Head of caudate nucleus (tissue), 42 donors: ENCODE measurements around the gene NFIC.
A peak's percentile ranks its signal among the peaks of the same experiment; 100 is the strongest.
"Not testable (repeated sequence)": the region's sequence is repeated elsewhere in the genome, so short reads cannot be mapped to it uniquely, and the experiment has no call there.

Source experiments
- DNase-seq, 42 donors: peaks; one replicate each; pipeline versions ENCODE4 v3.0.0 to v3.0.0-alpha.2; 2020 to 2021; ENCODE audit warnings: mixed read lengths in 7 of 42
- intact Hi-C: fragments of 100-400 bp; cut with DNase I; formaldehyde crosslinking; loops from one replicate; pipeline ENCODE4 v1.15.0; 2022

The NFIC gene

DNA sequence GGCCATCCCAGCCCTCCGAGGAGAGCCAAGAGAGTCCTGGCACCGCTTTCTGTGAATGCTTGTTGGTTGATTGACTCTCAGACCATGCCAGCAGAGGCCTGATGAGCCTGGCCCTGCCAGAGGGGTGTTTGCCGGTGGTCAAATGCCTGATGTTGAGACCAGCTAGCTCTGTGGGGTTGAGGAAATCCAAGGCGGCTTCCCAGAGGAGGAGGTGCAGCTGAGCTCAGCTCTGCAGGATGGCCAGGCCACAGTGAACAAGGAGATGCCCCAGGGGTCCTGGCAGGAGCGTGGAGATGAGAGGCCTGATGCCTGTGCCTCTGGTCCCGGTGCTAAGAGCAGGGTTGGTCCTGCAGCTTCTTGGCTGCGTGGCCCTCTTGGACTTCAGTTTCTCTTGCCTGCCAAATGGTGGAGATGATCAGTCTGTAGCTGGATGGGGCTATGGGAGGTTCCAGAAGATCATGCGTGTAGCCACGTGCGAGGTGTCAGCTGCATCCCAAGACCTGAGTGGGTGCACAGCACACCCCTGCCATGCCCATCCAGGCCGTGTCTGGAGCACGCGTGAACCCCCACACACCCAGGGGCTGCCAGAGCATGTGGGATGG lies 16.8 kb downstream of the NFIC start:
- no peak for DNase-seq
- intact Hi-C loops, result no loop called here

DNA sequence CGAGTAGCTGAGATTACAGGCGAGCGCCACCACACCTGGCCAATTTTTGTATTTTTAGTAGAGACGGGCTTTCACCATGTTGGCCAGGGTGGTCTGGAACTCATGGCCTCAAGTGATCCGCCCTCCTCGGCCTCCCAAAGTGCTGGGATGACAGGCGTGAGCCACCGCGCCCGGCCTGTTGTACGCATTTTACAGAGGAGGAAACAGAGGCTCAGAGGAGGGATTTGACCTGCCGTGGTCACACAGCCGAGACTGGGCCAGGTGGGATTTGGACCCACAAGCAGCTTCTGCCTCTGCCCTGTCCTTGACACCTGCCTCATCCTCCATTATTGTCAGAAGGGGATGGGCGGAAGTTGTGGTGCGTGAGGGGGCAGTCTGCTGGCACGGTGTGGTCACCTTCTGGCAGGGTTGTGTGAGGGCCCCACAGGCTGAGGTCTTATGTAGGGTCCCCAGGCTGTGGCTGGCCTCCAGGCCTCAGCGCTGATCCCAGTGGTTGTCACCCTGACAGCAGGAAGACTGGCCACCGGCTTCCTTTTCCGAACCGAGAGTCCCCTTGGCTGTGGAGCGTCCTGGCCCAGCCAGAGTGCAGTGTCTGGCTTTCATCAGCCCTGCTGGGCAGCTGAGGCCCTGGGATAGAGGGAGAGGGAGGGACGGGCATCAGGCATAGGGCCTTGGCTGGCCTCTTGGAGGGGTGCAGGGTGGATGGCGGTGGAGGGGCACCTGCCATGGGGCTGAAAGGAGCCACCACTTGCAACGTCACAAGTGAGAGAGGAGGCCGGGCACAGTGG lies 20.3 kb downstream of the NFIC start:
- DNase-seq, result no peak
- intact Hi-C loops, result no loop called here

DNA sequence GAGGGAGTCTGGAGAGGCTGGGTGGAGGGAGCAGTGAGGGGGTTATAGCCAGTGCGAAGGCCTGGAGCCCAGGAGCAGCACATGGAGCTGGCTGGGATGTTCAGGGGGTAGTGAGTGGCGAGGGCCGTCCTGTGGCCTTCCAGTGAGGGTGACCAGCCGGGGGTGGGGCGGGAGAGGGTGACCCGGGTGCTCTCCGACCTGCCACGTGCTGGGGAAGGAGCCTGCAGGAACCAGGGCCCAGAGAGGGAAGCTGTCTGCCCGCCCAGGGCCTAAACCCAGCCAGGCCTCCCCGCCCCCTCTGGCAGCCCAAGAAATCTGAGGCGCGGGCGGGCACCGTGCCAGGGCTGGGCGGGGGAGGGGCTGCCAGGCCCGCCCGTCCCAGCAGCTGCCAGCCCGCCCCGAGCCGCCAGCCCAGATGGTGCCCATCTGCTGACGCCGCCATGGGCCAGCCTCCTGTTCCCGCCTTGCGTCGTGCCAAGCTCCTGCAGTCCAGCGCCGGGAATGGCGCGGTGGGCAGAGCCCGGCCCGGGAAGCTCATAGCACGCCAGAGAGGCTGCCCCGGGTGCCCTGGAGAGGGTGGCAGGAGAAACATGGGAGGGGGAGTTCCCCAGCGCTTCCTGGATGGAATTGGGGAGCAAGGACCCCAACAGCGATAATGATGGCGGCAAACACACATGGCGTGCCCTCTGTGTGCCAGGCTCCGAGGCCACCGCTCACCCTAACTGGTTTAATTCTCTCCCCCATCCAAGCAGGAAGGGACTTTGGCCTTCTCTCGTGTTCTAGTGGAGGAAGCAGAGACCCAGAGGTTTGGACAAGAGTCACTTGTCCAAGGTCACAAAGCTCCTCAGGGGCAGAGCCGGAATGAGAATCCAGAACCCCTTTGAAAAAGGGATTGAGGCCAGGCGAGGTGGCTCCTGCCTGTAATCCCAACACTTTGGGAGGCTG lies 21.5 kb downstream of the NFIC start:
- peak; percentile 84 to 97 (median 92) for DNase-seq

DNA sequence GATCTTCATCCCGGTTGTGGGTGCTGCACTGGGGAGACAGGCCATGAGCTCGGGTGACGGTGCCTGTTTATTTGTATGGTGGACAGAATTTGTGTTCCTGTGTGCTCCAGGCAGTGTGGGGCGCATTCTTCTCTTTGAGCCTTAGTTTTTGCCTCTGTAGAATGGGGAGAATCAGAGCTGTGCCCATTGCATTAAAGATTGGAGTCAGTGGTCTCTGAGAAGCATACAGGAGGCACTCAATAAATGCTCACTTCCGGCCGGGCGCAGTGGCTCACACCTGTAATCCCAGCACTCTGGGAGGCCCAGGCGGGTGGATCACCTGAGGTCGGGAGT lies 23.0 kb downstream of the NFIC start:
- intact Hi-C loops, result no loop called here
- DNase-seq, result no peak

More for the DNA sequence above, 21.5 kb downstream of the NFIC start:
- intact Hi-C loops, result no loop called here

DNA sequence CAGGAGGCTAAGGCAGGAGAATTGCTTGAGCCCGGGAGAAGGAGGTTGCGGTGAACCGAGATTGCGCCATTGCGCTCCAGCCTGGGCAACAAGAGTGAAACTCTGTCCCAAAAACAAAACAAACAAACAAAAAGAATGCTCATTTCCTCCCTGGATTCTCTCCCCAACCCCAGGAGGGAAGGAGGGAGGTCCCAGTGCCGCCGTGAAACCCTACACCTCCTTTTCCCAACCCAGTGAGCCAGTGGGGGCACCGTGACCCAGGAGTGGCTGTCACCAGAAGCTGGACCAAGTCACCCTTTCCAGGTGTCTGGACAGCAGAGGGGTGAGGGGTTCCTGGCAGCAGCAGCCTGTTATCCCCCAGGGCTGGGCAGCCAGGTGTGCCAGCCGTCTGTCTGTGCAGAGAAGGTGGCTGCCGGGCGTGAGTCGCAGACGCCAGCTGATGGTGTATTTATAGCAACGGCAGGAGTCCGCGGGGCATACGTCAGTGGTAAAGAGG lies 23.5 kb downstream of the NFIC start:
- intact Hi-C loops, result no loop called here

DNA sequence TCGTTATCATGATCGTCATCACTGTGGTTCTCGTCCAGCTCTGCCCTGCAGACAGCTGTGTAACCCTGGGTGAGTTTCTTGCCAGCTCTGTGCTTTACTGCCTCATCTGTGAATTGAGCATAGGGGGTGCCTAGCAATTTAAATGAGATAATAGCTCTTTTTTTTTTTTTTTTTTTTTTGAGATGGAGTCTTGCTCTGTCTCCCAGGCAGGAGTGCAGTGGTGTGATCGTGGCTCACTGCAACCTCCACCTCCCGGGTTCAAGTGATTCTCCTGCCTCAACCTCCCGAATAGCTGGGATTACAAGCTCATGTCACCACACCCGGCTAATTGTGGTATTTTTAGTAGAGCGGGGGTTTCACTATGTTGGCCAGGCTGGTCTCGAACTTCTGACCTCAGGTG lies 25.5 kb downstream of the NFIC start:
- DNase-seq, intact Hi-C loops: not testable (repeated sequence)

More for the DNA sequence above, 23.5 kb downstream of the NFIC start:
- no peak for DNase-seq

DNA sequence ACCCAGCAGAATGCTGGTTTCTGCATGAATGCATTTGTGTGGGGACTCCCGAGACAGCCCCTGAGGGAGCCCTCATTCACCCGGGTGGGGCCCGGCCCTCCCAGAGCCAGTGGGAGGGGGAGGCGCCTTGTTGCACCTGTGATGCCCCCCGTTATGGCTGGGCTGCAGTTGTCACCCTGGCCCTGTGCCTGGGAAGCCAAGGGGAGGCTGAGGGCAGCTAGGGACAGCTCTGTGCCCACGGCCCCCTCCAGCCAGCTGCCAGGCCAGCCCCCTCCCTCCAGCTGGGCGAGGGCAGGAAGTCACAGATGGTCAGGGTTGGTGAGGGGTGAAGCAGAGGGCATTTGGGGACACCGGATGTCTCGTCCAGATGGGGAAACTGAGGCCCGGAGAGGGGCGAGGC lies 26.1 kb downstream of the NFIC start:
- intact Hi-C loops, result no loop called here
- peak in 1 of 42 donors; percentile 45 for DNase-seq

DNA sequence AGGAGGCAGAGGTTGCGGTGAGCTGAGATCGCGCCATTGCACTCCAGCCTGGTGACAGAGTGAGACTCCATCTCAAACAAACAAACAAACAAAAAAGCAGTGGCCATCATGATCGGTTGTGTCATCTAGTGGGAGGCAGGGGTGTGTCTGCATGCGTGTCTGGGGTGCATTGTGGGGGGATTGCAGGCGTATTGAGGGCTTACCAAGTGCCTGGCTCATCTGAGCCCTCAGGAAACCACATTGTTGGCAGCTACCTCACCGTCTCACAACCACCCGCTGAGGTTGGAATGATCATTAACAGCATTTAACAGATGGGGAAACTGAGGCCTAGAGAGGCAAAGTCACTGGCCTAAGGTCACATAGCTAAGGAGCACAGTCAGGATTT lies 30.5 kb downstream of the NFIC start:
- intact Hi-C loops, result no loop called here
- DNase-seq, result no peak

DNA sequence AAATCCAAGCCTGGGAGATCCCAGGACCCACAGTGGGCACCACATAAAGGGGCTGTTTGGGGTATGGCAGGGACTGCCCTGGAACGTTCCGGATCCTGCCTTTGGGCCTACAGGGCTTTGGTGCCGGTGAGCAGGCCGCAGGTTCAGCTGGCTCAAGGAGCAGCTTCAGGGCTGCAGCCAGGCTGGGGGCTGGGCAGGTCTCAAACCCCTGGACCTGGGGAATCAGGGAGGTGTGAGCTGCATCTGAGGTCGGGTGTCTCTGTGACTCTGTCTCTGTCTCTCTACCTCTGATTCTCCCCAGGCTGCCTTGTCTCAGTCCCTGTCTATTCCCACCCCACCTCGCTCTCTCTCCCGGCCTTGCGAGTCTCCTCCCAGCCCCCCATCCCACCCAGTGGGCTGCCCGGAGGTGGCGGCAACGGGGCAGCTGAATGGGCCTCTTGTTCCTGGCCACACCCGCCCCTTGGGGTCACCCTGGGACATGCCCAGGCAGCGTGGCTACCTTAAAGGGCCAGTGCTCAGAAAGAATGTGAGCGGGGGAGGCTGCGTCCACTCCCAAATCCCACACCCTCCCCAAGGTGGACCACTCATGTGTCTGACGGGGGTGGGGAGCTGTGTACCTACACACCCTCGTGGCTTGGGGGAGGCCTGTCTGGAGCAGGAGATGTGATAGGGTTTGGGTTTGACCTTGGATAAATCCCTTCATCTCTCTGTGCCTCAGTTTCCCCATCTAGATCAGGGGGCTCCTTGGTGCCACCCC lies 31.1 kb downstream of the NFIC start:
- intact Hi-C loops, result no loop called here
- DNase-seq, result peak in 34 of 42 donors; percentile 30 to 82 (median 58)

DNA sequence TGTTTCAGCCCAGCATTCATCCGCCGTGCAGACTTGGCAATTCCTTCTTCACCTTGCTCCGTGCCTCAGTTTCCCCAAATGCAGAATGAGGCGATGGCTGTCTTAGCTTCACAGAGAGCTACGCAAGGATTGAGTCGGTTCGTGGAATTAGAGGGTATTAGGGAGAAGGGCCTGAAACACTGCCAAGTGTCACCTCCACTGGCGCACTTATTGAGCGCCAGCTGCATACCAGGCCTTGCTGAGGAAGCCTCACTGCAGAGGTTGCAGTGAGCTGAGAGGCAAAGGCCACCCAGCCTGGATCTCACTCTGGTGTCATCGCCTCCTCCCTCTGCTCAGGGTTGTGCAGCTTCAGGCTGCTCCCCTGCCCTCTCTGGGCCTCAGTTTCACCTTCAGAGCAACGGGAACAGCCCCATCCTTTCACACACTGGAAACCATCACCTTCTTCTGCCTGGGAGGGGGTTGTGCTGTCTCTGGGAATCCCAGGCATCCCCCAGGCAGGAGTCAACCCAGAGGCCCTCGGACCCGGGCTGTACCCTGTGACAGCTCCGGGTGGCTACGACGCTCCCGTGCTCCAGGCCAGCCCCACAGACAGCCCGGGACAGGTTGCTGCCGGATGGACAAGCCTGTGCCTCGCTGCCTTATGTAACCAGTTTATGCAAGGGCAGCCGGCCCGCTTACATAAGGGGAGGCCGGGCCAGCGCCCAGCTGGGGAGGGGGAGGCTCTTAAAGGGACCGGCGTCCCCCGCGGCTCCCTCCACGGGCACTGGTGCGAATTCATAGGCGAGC lies 31.9 kb downstream of the NFIC start:
- intact Hi-C loops, result no loop called here
- DNase-seq, result peak; percentile 51 to 94 (median 85)

DNA sequence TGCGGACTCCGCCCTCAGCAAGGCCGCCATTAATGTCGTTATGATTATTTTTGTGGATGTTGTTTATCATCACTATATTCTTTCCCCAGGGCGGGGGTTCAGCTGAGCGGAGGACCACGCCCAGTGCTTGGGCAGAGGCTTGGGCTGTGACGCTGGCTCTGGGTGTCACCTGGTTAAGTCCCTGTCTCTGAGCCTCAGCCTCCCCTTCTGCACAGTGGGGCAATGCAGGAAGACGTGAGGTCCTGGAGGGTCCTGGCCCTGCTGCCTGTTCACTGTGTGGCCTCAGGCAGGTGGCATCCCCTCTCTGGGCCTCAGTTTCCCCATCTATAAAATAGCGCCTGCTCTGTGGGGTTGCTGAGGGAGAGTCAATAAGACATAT lies 32.5 kb downstream of the NFIC start:
- no peak for DNase-seq
- intact Hi-C loops, result no loop called here

DNA sequence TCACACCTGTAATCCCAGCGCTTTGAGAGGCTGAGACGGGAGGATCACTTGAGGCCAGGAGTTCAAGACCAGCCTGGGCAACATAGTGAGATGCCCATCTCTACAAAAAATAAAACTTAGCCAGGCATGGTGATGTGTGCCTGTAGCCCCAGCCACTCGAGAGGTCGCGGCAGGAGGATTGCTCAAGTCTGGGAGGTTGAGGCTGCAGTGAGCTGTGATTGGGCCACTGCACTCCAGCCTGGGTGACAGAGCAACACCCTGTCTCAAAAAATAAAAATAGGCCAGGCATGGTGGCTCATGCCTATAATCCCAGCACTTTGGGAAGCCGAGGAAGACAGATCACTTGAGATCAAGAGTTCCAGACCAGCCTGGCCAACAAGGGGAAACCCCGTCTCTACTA lies 32.9 kb downstream of the NFIC start:
- intact Hi-C loops, DNase-seq: not testable (repeated sequence)

DNA sequence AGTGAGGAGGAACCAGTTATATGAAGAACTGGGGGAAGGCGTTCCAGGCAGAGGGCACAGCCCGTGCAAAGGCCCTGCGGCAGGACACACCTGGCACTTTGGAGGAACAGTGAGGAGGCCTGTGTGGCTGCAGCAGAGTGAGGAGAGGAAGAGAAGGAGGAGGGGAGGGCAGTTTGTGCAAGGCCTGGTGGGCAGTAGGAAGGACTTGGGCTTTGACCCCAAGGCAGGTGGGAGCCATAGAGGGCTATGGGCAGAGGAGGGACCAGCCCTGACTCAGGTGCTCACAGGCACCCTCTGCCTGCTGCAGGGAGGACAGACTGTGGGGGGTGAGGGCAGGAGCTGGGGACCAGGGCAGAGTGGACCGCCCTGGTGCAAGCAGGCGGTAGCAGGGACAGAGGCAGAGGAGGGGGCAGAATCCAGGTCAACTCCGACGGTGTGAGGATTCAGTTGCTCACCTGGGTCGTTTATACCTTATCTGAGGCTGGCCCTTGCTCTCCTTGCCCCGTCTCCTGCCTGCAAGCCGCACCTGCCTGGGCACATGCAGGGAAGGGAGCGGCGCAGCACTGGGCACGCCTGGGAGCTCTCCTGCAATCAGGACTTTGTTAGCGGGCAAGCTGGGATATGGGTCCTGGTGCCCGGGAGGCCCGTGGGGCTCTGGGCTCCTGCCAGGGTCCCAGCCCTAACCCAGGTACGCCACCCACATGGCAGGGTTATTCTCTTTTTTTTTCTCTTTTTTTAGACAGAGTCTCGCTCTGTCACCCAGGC lies 34.8 kb downstream of the NFIC start:
- intact Hi-C loops, result loop anchor here (5.0 kb wide), 1 partner anchor 34 kb away; the partner anchor contains the start of gene NFIC
- DNase-seq, result no peak

DNA sequence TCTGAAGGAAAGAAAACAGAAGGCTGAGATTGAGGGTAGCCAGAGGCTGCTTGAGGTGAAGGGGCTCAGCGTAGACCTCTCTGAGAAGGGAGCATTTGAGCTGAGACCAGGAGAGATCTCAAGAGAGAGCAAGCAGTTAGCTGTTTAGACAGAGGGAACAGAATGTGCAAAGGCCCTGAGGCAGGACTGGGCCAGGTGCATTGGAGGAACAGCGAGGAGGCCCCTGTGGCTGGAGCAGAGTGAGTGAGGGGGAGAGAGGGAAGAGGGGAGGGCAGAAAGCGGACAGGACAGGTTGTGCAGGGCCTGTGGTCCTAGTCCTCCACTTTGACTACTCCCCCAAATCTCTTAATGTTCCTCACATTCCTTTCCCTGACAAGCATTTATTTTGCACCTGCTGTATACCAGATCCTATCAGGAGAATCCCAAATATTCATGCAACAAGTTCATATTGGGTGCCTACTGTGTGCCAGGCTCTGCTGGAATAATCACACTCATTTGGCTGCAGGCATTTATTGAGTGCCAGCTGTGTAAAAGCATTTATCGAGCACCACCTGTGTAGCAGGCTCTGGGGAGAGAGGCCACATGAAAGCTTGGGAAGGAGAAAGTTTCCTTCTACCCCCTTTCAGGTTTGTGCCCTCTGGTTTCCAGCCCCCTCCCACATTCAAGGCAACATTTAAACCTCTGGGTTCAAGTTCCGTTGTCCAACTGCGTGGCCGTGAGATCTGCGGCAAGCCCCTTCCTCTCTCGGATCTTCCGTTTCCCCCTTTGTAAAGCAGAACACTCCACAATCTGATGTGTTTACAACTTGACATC lies 36.5 kb downstream of the NFIC start:
- intact Hi-C loops, result loop anchor here (5.0 kb wide), 1 partner anchor 36 kb away; the partner anchor contains the start of gene NFIC
- no peak for DNase-seq

DNA sequence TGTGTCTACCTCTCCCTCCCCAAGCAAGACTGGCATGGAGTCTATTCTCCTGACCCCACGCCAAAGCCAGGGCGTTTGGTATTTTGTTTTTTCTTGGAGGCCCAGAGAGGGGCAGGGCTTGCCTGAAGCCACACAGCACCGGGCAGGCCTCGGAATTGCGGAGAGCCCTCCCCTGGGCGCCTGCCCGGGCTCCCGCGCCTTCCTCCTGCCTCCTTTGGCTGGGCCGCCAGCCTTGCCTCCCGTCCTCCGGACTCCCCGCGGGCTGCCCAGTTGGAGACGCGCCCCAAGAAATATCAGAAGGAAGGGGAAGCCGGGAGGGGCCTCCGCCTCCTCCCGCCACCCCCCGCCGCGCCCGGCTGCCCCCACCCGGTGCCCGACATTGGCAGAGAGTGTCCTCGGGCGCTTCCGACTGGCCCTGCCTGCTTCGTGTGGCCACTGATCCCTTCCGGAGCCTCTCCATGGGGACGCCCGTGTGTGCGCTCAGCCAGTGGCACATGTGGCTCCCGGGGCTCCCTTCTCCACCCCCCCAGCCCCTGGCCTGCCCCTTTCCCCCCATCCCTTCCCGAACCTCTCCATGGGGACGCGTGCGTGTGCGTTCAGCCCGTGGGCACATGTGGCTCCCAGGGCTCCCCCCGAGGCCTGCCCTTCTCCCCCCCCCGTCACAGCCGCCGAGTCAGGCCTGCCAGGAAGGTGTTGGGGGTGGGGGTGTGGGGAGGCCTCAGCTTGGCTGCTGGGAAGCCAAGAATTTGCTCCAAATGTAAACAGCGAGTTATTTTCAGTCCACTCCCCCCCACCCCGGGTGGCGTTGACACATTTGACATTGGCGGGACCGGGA lies 37.3 kb downstream of the NFIC start:
- peak; percentile 65 to 93 (median 81) for DNase-seq
- intact Hi-C loops, result loop anchor here (5.0 kb wide), 1 partner anchor 36 kb away; the partner anchor contains the start of gene NFIC
